ENCODE results near the gene RELCH.
"Not testable (repeated sequence)": the region's sequence is repeated elsewhere in the genome, so short reads cannot be mapped to it uniquely, and the experiment has no call there.

Gene RELCH, protein sequence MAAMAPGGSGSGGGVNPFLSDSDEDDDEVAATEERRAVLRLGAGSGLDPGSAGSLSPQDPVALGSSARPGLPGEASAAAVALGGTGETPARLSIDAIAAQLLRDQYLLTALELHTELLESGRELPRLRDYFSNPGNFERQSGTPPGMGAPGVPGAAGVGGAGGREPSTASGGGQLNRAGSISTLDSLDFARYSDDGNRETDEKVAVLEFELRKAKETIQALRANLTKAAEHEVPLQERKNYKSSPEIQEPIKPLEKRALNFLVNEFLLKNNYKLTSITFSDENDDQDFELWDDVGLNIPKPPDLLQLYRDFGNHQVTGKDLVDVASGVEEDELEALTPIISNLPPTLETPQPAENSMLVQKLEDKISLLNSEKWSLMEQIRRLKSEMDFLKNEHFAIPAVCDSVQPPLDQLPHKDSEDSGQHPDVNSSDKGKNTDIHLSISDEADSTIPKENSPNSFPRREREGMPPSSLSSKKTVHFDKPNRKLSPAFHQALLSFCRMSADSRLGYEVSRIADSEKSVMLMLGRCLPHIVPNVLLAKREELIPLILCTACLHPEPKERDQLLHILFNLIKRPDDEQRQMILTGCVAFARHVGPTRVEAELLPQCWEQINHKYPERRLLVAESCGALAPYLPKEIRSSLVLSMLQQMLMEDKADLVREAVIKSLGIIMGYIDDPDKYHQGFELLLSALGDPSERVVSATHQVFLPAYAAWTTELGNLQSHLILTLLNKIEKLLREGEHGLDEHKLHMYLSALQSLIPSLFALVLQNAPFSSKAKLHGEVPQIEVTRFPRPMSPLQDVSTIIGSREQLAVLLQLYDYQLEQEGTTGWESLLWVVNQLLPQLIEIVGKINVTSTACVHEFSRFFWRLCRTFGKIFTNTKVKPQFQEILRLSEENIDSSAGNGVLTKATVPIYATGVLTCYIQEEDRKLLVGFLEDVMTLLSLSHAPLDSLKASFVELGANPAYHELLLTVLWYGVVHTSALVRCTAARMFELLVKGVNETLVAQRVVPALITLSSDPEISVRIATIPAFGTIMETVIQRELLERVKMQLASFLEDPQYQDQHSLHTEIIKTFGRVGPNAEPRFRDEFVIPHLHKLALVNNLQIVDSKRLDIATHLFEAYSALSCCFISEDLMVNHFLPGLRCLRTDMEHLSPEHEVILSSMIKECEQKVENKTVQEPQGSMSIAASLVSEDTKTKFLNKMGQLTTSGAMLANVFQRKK

GRCh38 chr18:62186774-62187542 lies at the start of gene RELCH, which contains the start of gene PIGN:
Gene RELCH, plus strand, starts transcription at chr18:62187255. Its CDS starts 251 bp downstream, at chr18:62187506.
Gene PIGN, minus strand, starts transcription at chr18:62187056. Its CDS starts 25,703 bp downstream, at chr18:62161353.
- DNase-seq: peak; percentile 93

GRCh38 chr18:62138461-62139235 lies 48.4 kb upstream of the RELCH start:
- no peak for DNase-seq

- DNase-seq: no peak
Observed at GRCh38 chr18:62140259-62140658, 46.8 kb upstream of the RELCH start.

DNA sequence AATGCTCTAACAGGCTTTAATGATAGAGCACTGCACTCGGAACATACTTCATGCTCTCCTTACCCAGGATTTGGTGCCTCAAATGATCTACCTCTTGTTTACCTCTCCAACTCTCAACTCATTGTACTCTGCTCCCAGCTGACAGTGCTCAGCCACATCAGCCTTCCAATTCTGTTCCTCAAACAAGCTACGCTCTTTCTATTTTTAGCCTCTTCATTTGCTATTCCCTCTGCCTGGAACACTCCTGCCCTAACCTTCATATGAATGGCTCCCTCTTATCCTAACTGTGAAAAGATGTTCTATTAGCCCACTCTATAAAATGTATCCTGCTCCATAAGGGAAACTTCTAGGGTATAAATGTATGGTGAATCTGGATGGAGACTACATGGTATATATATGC lies 42.7 kb upstream of the RELCH start:
- DNase-seq: no peak

- no peak for DNase-seq
Observed at GRCh38 chr18:62151068-62151771, 35.8 kb upstream of the RELCH start.

GRCh38 chr18:62152844-62153243 lies 34.2 kb upstream of the RELCH start:
- no peak for DNase-seq

GRCh38 chr18:62157843-62158242 lies 29.2 kb upstream of the RELCH start:
- DNase-seq: no peak

DNA sequence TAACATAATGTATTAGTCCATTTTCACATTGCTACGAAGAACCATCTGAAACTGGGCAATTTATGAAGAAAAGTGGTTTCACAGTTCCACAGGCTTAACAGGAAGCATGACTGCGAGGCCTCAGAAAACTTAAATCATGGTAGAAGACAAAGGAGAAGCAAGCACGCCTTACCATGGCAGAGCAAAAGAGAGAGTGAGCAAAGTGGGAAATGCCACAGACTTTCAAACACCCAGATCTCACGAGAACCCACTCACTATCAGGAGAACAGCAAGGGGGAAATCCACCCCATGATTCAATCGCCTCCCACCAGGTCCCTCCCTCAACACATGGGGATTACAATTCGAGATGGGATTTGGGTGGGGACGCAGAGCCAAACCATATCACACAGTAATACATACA lies 22.7 kb upstream of the RELCH start:
- DNase-seq: no peak

DNA sequence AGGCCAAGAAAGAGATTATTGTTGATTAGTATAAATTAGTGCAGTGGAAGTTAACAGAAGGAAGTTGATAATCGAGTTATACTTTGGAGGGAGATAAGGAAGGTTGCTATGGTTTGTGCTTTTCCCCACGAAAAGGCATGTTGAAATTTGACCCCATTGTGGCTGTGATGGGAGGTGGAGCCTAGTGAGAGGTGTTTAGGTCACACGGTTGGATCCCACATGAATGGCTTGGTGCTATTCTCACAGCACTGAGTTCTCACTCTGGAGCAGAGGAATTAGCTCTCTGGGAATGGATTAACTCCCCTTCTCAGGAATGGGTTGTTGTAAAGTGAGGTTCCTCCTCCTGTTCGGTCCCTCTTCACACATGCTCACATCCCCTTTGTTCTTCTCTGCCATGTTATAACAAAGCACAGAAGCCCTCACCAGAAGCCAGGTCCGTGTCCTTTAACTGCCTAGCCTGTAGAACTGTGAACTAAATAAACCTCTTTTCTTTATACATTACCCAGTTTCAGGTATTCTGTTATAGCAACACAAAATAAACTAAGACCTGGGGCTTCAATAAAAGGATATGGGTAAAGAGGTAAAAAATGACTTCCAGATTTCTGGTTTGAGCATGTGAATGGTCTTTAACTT lies 22.1 kb upstream of the RELCH start:
- no peak for DNase-seq

GRCh38 chr18:62165583-62165982 lies 21.5 kb upstream of the RELCH start:
- no peak for DNase-seq

DNA sequence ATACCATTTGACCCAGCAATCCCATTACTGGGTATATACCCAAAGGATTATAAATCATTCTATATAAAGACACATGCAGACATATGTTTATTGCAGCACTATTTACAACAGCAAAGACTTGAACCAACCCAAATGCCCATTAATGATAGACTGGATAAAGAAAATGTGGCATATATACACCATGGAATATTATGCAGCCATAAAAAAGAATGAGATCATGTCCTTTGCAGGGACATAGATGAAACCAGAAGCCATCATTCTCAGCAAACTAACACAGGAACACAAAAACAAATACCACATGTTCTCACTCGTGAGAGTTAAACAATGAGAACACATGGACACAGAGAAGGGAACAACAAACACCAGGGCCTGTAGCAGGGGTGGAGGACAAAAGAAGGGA lies 20.5 kb upstream of the RELCH start:
- DNase-seq: not testable (repeated sequence)

DNA sequence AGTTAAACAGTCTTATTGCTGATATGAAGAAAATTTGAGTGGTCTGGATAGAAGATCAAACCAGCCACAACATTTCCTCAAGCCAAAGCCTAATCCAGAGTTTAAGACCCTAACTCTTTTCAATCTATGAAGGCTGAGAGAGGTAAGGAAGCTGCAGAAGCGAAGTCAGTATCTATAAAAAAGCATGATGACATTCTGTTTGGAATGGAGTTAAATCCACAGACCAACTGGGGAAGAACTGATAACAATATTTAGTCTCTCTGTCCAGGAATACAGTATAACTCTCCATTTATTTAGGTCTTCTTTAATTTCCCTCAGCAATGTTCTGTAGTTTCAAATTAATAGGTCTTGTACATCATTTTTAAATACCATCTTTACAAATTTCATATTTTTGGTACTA lies 16.2 kb upstream of the RELCH start:
- DNase-seq: no peak

DNA sequence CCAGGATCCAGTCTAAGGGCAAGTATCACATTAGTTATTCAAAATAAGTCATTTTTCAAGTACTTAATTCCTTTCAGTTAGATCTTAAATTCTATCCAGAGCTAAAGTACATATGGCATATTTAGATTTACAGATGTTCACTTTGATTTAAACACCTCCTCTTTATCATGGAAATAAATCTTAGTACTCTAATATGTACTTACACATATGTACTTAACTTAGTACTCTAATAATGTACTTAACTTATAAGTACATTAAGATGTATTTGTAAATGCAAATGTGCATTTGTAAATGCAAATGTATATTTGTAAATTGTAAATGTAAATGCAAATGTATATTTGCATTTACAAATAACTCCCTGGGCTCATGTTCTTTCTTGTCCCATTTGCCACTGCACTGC lies 14.8 kb upstream of the RELCH start:
- no peak for DNase-seq

- DNase-seq: no peak
Observed at GRCh38 chr18:62175521-62175920, 11.5 kb upstream of the RELCH start.

DNA sequence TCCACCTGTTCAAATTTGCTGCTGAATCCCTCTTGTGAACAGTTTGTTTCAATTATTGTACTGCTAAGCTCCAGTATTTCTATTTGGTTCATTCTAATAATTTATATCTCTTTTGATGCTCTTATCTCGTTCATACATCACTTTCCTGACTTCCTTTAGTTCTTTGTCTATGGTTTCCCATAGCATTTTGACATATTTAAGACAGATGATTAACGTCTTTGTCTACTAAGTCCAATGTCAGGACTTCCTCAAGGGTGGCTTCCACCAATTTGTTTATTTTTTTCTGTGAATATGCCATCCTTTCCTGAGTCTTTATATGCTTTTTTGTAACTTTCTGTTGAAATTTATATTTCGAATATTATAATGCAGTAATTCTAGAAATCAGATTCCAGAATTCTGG lies 9.8 kb upstream of the RELCH start:
- DNase-seq: no peak

DNA sequence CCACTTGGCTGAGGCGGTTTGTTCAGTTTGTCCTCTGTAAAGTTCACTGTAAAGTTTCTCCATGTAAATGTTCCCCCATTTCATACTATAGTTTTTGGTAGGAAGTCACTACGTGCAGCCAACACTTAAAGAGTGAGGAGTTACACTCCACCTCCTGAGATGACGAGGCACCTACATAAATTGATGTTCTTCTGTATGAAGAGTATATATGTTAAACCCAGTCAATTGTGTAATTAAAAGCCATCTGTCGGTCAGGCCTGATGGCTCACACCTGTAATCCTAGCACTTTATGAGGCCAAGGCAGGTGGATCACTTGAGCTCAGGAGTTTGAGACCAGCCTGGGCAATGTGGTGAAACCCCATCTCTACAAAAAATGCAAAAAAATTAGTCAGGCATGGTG lies 7.8 kb upstream of the RELCH start:
- DNase-seq: no peak

DNA sequence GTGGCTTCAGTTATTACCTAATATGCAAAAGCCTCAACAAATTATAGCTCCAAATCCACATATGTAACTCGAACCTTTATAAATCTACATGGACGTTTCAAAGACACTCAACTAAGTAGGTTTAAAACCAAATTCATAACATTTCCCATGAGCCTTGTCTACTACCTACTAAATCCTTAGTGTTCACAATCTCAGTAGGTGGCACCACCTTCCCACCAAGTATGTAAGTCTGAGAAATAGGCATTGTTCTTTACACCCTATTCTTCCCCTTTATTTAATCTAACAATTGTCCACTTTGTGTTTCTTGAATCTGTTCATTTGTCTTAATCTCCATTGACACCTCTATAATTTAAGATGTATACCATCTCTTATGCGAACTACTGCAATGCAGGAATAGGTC lies 4.8 kb upstream of the RELCH start:
- no peak for DNase-seq

DNA sequence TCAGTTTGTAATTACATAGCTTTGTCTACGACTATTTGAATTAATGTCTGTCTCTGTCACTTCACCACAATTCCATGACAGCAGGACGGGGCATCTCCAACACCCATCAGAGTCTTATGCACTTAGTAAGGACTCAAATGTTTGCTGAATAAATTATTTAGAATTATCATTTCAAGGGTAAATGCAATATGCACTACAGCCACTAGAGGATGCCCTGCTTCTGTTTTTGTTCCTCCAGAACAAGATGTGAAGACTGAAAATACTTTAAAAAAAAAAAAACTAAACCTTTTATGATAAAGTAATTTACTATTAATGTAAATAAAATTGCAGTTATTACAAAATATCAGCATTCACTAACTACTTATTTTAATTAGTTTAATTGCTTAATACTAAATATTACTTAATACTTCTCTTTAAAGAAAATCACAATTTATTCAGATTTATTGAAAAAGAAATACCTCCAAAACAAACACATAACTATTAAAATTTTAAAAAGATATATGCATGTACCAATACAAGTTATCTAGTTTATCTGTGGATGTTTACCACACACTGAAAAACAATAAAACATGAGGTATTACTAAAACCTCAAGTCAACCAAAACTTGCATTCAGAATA lies 3.4 kb upstream of the RELCH start:
- no peak for DNase-seq

GRCh38 chr18:62186499-62186773 lies 619 bp upstream of the RELCH start:
- DNase-seq: no peak
